Omental fat pad (tissue), 4 donors: Measurements from ENCODE around the gene MPND. TPM values are rescaled to one million over a fixed set of nuclear protein-coding genes. Genes with fewer than 3 reads are reported as not detected.

ENCODE experiments used
- ATAC-seq: fragments of 150-250 bp; one replicate; pipeline ENCODE4 v1.9.1; 2016; ENCODE audit warnings: mild to moderate bottlenecking, moderate library complexity; ENCODE audit not compliant: low FRiP score
- DNase-seq: peaks from one replicate; pipeline ENCODE4 v3.0.0-alpha.2; 2019; ENCODE audit warnings: low spot score
- total RNA-seq, 4 donors: library from RNA; depleted of rRNA; stranded (reverse); fragments of >200 nt; gene quantifications; one replicate each; pipeline ENCODE4 v1.1.0, GENCODE V29; 2016
- TF ChIP-seq, protein P1 (sequence below), 3 donors: fragments of 450-650 bp; IDR thresholded peaks; one replicate each; pipeline ENCODE4 v1.5.1; 2016 to 2017; ENCODE audit warnings: antibody characterized with exemption in 3 of 3, mild to moderate bottlenecking in 3 of 3, moderate library complexity in 2 of 3

Gene MPND, protein sequence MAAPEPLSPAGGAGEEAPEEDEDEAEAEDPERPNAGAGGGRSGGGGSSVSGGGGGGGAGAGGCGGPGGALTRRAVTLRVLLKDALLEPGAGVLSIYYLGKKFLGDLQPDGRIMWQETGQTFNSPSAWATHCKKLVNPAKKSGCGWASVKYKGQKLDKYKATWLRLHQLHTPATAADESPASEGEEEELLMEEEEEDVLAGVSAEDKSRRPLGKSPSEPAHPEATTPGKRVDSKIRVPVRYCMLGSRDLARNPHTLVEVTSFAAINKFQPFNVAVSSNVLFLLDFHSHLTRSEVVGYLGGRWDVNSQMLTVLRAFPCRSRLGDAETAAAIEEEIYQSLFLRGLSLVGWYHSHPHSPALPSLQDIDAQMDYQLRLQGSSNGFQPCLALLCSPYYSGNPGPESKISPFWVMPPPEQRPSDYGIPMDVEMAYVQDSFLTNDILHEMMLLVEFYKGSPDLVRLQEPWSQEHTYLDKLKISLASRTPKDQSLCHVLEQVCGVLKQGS
- 1 to 10 TPM; 3.5 to 7.1 (median 6.0) TPM for total RNA-seq

- TF ChIP-seq, protein P1, sequence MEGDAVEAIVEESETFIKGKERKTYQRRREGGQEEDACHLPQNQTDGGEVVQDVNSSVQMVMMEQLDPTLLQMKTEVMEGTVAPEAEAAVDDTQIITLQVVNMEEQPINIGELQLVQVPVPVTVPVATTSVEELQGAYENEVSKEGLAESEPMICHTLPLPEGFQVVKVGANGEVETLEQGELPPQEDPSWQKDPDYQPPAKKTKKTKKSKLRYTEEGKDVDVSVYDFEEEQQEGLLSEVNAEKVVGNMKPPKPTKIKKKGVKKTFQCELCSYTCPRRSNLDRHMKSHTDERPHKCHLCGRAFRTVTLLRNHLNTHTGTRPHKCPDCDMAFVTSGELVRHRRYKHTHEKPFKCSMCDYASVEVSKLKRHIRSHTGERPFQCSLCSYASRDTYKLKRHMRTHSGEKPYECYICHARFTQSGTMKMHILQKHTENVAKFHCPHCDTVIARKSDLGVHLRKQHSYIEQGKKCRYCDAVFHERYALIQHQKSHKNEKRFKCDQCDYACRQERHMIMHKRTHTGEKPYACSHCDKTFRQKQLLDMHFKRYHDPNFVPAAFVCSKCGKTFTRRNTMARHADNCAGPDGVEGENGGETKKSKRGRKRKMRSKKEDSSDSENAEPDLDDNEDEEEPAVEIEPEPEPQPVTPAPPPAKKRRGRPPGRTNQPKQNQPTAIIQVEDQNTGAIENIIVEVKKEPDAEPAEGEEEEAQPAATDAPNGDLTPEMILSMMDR (IDR thresholded peaks at IDR 0.05), result no peak
- DNase-seq (peak; percentile 84), ATAC-seq (peak; percentile 84)
Observed at GRCh38 chr19:4343370-4344307, at the start of gene MPND. MPND (plus strand) TSS chr19:4343562; CDS start chr19:4343594, 32 bp downstream.

- TF ChIP-seq, protein P1 (IDR thresholded peaks at IDR 0.05), result no peak
- DNase-seq, result no peak
- no peak for ATAC-seq
Observed at GRCh38 chr19:4294389-4294788, 49.0 kb upstream of the MPND start.

GRCh38 chr19:4295972-4296771, 47.2 kb upstream of the MPND start:
- no peak for ATAC-seq
- TF ChIP-seq, protein P1 (IDR thresholded peaks at IDR 0.05), result no peak
- DNase-seq, result no peak

DNA sequence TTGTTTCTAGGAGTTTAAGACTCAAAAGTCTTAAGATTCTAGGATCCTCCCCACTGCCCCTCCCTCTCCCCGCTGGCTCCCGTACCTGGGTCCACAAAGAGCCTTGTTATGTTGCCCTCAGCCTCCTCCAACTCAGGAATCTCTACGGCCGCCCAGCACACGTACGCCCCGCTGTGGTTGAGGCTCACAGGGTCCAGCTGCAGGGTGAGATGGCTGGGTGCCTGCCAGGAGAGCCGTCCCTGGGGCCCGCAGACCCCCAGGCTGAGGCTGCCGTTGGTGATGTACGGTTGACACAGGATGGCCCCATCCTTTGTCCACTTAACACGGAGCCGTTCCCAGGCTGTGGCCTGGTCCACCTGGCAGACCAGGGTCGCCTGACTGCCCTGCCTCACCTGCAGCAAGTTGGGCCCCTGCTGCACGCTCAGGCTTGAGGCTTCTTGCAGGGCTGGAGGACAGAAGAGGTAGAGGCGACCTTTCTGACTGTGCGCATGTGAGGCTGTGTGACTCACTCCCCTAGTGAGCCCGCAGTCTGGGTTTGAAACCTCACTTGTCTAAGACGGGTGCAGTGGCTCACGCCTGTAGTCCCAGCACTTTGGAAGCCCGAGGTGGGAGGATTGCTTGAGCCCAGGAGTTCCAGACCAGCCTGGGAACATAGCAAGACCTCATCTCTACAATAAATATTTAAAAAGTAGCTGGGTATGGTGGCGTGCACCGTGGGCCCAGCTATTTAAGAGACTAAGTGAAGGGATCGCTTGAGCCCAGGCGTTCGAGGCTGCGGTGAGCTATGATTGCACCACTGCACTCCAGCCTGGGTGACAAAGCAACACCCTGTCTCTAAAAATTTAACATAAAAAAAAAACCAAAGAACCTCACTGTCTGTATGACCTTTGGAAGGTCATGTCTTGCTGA, 45.2 kb upstream of the MPND start:
- ATAC-seq, result no peak
- DNase-seq, result no peak
- TF ChIP-seq, protein P1 (IDR thresholded peaks at IDR 0.05), result no peak

GRCh38 chr19:4298810-4299550, 44.4 kb upstream of the MPND start:
- no peak for ATAC-seq

More at GRCh38 chr19:4298810-4299550, 44.4 kb upstream of the MPND start:
- TF ChIP-seq, protein P1 (IDR thresholded peaks at IDR 0.05), result no peak
- no peak for DNase-seq
